Measurements from ENCODE around the gene ACTL7A. TPM values are rescaled to one million over a fixed set of nuclear protein-coding genes. Genes with fewer than 3 reads are reported as not detected.
"Not testable (repeated sequence)": the region's sequence is repeated elsewhere in the genome, so short reads cannot be mapped to it uniquely, and the experiment has no call there.

ACTL7A gene
- polyA plus RNA-seq, 2 of the 4 experiments (the other 2 are of a cell fraction): not detected

DNA sequence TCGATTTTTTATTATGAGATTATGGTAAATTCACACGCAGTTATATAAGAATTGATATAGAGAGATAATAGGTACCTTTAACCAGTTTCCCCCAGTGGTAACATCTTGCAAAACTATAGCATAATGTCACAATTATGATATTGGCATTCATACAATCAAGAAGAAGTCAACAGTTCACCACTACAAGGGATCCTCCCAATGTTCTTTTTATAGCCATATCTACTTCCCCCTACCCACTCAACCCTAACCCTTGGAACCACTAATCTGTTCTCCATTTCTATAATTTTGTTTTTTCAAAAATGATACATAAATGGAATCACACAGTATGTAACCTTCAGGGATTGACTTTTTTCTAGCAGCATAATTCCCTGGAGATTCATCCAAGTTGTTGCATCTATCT lies 16.1 kb upstream of the ACTL7A start (continued):
- TF ChIP-seq POLR2AphosphoS2 (conservative IDR thresholded peaks at IDR 0.05; ENCODE audit: low read length) (no peak), HEYL (CRISPR knock-in tag; IDR thresholded peaks at IDR 0.05) (no peak)
- TF ChIP-seq, protein P1, sequence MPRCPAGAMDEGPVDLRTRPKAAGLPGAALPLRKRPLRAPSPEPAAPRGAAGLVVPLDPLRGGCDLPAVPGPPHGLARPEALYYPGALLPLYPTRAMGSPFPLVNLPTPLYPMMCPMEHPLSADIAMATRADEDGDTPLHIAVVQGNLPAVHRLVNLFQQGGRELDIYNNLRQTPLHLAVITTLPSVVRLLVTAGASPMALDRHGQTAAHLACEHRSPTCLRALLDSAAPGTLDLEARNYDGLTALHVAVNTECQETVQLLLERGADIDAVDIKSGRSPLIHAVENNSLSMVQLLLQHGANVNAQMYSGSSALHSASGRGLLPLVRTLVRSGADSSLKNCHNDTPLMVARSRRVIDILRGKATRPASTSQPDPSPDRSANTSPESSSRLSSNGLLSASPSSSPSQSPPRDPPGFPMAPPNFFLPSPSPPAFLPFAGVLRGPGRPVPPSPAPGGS (IDR thresholded peaks at IDR 0.05): no peak

DNA sequence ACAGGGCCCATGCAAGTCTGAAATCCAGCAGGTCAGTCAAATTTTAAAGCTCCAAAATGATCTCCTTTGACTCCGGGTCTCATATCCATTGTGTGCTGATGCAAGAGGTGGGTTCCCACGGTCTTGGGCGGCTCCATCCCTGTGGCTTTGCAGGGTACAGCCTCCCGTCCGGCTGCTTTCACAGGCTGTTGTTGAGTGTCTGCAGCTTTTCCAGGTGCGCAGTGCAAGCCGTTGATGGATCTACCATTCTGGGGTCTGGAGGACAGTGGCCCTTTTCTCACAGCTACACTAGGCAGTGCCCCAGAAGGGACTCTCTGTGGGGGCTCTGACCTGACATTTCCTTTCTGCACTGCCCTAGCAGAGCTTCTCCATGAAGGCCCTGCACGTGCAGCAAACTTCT lies 13.8 kb upstream of the ACTL7A start:
- H3K4me3 ChIP-seq; CTCF ChIA-PET; FAIRE-seq; H3K4me2 ChIP-seq; H3K9me3 ChIP-seq; ATAC-seq; H3K4me1 ChIP-seq; H3K27ac ChIP-seq; DNase-seq (ENCODE audit: low read depth in 1 of 2, low spot score in 1 of 2); POLR2A ChIA-PET: not testable (repeated sequence)
- 72% methylated on average over 8 of the region's 8 CpGs for WGBS (ENCODE audit: missing lambda C conversion rate)

DNA sequence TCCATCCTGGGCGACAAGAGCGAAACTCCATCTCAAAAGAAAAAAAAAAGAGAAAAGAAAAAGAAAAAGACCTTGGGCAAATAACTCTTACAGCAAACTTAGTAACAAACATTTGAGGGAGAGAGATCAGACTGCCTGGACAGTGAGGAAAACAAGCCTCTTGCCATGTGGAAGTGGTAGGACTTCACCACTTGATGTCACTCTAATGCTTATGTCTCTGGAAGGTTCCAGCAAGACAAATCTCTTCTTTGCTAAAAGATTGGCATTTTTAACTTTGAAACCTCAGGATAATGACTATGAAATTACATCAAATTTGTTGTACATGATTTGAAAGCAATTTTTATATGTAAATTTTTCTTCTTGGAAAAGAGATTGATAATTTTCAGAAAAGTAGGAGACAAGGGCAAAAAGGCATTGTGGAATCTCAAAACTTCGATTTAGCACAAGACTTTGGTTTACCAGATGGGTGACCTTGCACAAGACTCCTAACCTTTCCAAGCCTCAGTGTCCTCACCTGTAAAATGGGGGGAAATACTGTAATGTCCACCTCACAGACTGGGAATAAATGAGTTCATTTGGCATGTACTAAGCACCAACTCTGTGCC lies 11.7 kb upstream of the ACTL7A start:
- no peak for FAIRE-seq

DNA sequence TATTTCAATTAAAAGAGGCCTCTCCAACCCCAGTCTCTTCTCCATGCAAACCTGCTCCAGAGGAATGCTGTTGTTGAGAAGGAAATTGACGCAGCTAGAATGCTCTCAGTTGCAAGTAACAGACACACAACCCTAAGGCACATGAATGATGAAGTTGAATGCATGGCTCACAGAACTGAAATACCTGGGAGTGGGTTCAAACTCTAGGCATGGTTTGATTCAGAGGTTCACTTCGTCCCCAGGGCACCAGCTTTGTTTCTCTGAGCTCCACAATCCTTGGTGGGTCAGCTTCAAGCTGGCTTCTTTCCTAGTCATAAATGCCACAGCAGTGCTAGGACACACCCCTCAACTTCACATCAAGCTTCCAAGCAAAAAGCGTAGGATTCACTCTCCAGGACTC lies 10.9 kb upstream of the ACTL7A start:
- no peak for DNase-seq (ENCODE audit: low read depth in 1 of 2, low spot score in 1 of 2)
- Histone ChIP-seq H3K4me1 (no peaks in the 10 kb centered on the region), H3K9me3 (no peaks in the 10 kb centered on the region), H3K4me3 (no peak overlapping the region), H3K4me2 (no peak overlapping the region), H3K27ac (no peak overlapping the region)
- 59% methylated on average over 3 of the region's 3 CpGs for WGBS (ENCODE audit: missing lambda C conversion rate)
- CTCF ChIA-PET: interaction anchor here (0.6 to 2.5 kb wide), 11 partner anchors 8 to 598 kb away, joined by 3 to 9 read pairs (median 4); partner anchors contain the start of gene ACTL7A
- no peak for FAIRE-seq
- no peak for ATAC-seq
- TF ChIP-seq, protein P2, sequence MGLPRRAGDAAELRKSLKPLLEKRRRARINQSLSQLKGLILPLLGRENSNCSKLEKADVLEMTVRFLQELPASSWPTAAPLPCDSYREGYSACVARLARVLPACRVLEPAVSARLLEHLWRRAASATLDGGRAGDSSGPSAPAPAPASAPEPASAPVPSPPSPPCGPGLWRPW (IDR thresholded peaks at IDR 0.05): no peak
- no peak for TF ChIP-seq RCOR1 (IDR thresholded peaks at IDR 0.05; ENCODE audit: low read depth, low read length)
- TF ChIP-seq, protein P3, sequence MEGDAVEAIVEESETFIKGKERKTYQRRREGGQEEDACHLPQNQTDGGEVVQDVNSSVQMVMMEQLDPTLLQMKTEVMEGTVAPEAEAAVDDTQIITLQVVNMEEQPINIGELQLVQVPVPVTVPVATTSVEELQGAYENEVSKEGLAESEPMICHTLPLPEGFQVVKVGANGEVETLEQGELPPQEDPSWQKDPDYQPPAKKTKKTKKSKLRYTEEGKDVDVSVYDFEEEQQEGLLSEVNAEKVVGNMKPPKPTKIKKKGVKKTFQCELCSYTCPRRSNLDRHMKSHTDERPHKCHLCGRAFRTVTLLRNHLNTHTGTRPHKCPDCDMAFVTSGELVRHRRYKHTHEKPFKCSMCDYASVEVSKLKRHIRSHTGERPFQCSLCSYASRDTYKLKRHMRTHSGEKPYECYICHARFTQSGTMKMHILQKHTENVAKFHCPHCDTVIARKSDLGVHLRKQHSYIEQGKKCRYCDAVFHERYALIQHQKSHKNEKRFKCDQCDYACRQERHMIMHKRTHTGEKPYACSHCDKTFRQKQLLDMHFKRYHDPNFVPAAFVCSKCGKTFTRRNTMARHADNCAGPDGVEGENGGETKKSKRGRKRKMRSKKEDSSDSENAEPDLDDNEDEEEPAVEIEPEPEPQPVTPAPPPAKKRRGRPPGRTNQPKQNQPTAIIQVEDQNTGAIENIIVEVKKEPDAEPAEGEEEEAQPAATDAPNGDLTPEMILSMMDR (IDR thresholded peaks at IDR 0.05): no peak
- TF ChIP-seq, protein P4, sequence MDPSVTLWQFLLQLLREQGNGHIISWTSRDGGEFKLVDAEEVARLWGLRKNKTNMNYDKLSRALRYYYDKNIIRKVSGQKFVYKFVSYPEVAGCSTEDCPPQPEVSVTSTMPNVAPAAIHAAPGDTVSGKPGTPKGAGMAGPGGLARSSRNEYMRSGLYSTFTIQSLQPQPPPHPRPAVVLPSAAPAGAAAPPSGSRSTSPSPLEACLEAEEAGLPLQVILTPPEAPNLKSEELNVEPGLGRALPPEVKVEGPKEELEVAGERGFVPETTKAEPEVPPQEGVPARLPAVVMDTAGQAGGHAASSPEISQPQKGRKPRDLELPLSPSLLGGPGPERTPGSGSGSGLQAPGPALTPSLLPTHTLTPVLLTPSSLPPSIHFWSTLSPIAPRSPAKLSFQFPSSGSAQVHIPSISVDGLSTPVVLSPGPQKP (IDR thresholded peaks at IDR 0.05; ENCODE audit: low read depth, low read length): no peak
- no peak for TF ChIP-seq NPAS2 (CRISPR knock-in tag; IDR thresholded peaks at IDR 0.05; ENCODE audit: borderline replicate concordance)
- no peak for TF ChIP-seq FOXS1 (CRISPR knock-in tag; IDR thresholded peaks at IDR 0.05)
- no peak for TF ChIP-seq RFX5 (IDR thresholded peaks at IDR 0.05)
- no peak for TF ChIP-seq TP53 (CRISPR knock-in tag; IDR thresholded peaks at IDR 0.05)
- TF ChIP-seq FOSB (CRISPR knock-in tag; IDR thresholded peaks at IDR 0.05): no peak
- no peak for TF ChIP-seq BHLHE40 (IDR thresholded peaks at IDR 0.05; ENCODE audit: low read depth, low read length)
- TF ChIP-seq, protein P5, sequence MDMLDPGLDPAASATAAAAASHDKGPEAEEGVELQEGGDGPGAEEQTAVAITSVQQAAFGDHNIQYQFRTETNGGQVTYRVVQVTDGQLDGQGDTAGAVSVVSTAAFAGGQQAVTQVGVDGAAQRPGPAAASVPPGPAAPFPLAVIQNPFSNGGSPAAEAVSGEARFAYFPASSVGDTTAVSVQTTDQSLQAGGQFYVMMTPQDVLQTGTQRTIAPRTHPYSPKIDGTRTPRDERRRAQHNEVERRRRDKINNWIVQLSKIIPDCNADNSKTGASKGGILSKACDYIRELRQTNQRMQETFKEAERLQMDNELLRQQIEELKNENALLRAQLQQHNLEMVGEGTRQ (IDR thresholded peaks at IDR 0.05): no peak
- no peak for TF ChIP-seq ESRRA (IDR thresholded peaks at IDR 0.05; ENCODE audit: borderline replicate concordance, low read length)
- no peak for TF ChIP-seq PHF8 (IDR thresholded peaks at IDR 0.05; ENCODE audit: borderline replicate concordance, low read depth)
- no peak for TF ChIP-seq EHMT2 (IDR thresholded peaks at IDR 0.05; ENCODE audit: low read depth)
- TF ChIP-seq HOXB13 (CRISPR knock-in tag; IDR thresholded peaks at IDR 0.05; ENCODE audit: low read depth): no peak
- TF ChIP-seq, protein P6, sequence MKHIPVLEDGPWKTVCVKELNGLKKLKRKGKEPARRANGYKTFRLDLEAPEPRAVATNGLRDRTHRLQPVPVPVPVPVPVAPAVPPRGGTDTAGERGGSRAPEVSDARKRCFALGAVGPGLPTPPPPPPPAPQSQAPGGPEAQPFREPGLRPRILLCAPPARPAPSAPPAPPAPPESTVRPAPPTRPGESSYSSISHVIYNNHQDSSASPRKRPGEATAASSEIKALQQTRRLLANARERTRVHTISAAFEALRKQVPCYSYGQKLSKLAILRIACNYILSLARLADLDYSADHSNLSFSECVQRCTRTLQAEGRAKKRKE (CRISPR knock-in tag; IDR thresholded peaks at IDR 0.05; ENCODE audit: low read depth): no peak
- TF ChIP-seq POLR2AphosphoS2 (conservative IDR thresholded peaks at IDR 0.05; ENCODE audit: low read length): no peak
- POLR2A ChIA-PET: no interaction called here

More for the DNA sequence above, 11.7 kb upstream of the ACTL7A start:
- WGBS (ENCODE audit: missing lambda C conversion rate): 86% methylated on average over 3 of the region's 3 CpGs
- ChIA-PET POLR2A (no interaction called here), CTCF (interaction anchor here (0.6 to 2.5 kb wide), 10 partner anchors 8 to 101 kb away, joined by 3 to 9 read pairs (median 4); partner anchors contain the start of gene ACTL7A)
- DNase-seq (ENCODE audit: low read depth in 1 of 2, low spot score in 1 of 2) (peak in 1 of 2 experiments; percentile 39), ATAC-seq (peak; percentile 72 to 81; a peak in 4 of 6 replicates)
- no peak overlapping the region for H3K4me3 ChIP-seq
- H3K4me1 ChIP-seq: no peaks in the 10 kb centered on the region
- no peaks in the 10 kb centered on the region for H3K9me3 ChIP-seq
- H3K27ac ChIP-seq: no peak overlapping the region
- TF ChIP-seq RAD21 (conservative IDR thresholded peaks at IDR 0.05 in 1 of 2, IDR thresholded peaks at IDR 0.05 in 1 of 2): peak; percentile 58 to 59
- TF ChIP-seq NFE2L2 (conservative IDR thresholded peaks at IDR 0.05; ENCODE audit: low read length): no peak
- TF ChIP-seq, protein P3 (IDR thresholded peaks at IDR 0.05): peak; percentile 49
- H3K4me2 ChIP-seq: no peak overlapping the region

Data from A549 (cell line).